Sigmoid colon (tissue), 3 donors: ENCODE data around the gene EDC4.

Source experiments
- CTCF ChIP-seq, 4 experiments: fragments of 450-650 bp in 3 of 4; fragments of 200-600 bp in 1 of 4; IDR thresholded peaks; one replicate each; pipeline ENCODE4 v1.5.1; 2016 to 2019; ENCODE audit warnings: antibody characterized with exemption in 4 of 4, mild to moderate bottlenecking in 3 of 4, moderate library complexity in 2 of 4
- POLR2A ChIP-seq, 2 donors: fragments of 450-650 bp; IDR thresholded peaks; one replicate each; pipeline ENCODE4 v1.6.1; 2016; ENCODE audit warnings: antibody characterized with exemption in 2 of 2, mild to moderate bottlenecking in 2 of 2, moderate library complexity in 2 of 2

- TF ChIP-seq POLR2A (IDR thresholded peaks at IDR 0.05), result no peak
- no peak for TF ChIP-seq CTCF (IDR thresholded peaks at IDR 0.05)
Measured at GRCh38 chr16:67878232-67878631, 5.4 kb downstream of the EDC4 start.
